GM12864 (cell line): ENCODE results near the gene TTI1.

Experiments used
- DNase-seq: peaks from one replicate; pipeline ENCODE4 v3.0.0-alpha.2; 2011; ENCODE audit warnings: low read depth
- H3K4me3 ChIP-seq: 2 replicates; pipeline ENCODE4 v1.5.1; 2011; ENCODE audit warnings: mild to moderate bottlenecking, low read depth, low read length, control low read depth
- CTCF ChIP-seq: IDR thresholded peaks from 2 replicates; pipeline ENCODE4 v1.5.1; 2011; ENCODE audit warnings: low read depth, mild to moderate bottlenecking, moderate library complexity, low read length, control low read depth, inconsistent platforms; ENCODE audit errors: missing control alignments

TTI1 gene

GRCh38 chr20:37979021-37979985 is 54.0 kb downstream of the TTI1 start:
- TF ChIP-seq CTCF, result no peak
- no peak for DNase-seq
- no peak overlapping the region for H3K4me3 ChIP-seq

GRCh38 chr20:37977786-37978185 is 55.5 kb downstream of the TTI1 start:
- no peak for TF ChIP-seq CTCF
- DNase-seq, result no peak
- H3K4me3 ChIP-seq, result no peak overlapping the region

GRCh38 chr20:37977338-37977737 is 55.9 kb downstream of the TTI1 start:
- no peak overlapping the region for H3K4me3 ChIP-seq
- no peak for TF ChIP-seq CTCF
- DNase-seq, result no peak

GRCh38 chr20:37976887-37977286 is 56.4 kb downstream of the TTI1 start:
- DNase-seq, result no peak
- TF ChIP-seq CTCF, result no peak
- no peak overlapping the region for H3K4me3 ChIP-seq

- no peak overlapping the region for H3K4me3 ChIP-seq
- DNase-seq, result no peak
- TF ChIP-seq CTCF, result no peak
Observed at GRCh38 chr20:37973059-37973910, 60.0 kb downstream of the TTI1 start.

- no peak overlapping the region for H3K4me3 ChIP-seq
- DNase-seq, result no peak
- no peak for TF ChIP-seq CTCF
Observed at GRCh38 chr20:37972256-37973058, 60.8 kb downstream of the TTI1 start.
